Hepatocyte (in vitro differentiated cells): ENCODE measurements around the gene ACTR5.

ENCODE experiments used
- EZH2phosphoT487 ChIP-seq: fragments of 200-600 bp; sonication (generic); IDR thresholded peaks from one replicate; pipeline ENCODE4 v1.6.1; 2018; ENCODE audit warnings: antibody characterized with exemption, mild to moderate bottlenecking, low read depth, moderate library complexity; ENCODE audit not compliant: unreplicated experiment, severe bottlenecking
- TF ChIP-seq, protein P1 (sequence below): fragments of 200-600 bp; sonication (generic); IDR thresholded peaks from 2 replicates; pipeline ENCODE4 v1.5.1; 2016; ENCODE audit warnings: antibody characterized with exemption, mild to moderate bottlenecking; ENCODE audit not compliant: poor library complexity

DNA sequence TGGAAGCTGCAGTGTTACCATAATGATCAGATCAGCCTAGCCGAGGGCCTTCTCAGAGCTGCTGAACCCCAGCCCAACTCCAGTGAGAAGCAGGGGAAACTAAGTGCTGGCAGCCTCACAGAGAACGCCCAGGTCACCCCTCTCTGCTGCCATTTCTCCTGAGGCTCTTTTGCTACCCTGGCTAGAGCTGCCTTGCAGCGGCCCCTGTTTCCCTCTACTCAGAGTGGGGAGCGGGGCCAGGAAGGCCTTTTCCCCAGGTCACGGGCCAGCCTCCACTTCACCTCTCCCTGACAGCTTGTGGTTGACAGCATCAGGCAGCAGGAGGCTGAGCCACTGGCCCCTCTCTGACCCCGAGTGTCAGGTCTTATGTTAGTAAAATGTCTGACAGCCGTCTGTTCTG lies 22.7 kb downstream of the ACTR5 start:
- TF ChIP-seq, protein P1, sequence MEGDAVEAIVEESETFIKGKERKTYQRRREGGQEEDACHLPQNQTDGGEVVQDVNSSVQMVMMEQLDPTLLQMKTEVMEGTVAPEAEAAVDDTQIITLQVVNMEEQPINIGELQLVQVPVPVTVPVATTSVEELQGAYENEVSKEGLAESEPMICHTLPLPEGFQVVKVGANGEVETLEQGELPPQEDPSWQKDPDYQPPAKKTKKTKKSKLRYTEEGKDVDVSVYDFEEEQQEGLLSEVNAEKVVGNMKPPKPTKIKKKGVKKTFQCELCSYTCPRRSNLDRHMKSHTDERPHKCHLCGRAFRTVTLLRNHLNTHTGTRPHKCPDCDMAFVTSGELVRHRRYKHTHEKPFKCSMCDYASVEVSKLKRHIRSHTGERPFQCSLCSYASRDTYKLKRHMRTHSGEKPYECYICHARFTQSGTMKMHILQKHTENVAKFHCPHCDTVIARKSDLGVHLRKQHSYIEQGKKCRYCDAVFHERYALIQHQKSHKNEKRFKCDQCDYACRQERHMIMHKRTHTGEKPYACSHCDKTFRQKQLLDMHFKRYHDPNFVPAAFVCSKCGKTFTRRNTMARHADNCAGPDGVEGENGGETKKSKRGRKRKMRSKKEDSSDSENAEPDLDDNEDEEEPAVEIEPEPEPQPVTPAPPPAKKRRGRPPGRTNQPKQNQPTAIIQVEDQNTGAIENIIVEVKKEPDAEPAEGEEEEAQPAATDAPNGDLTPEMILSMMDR = no peak
- no peak for TF ChIP-seq EZH2phosphoT487
